Measurements from ENCODE around the gene PSMB5. TPM values are rescaled to one million over a fixed set of nuclear protein-coding genes. Genes with fewer than 3 reads are reported as not detected.

PSMB5 gene
- total and polyA plus RNA-seq, 2 of the 13 experiments (the other 11 are each of a cell fraction or from before 2014, with no cell fraction given) = 705 to 871 TPM

DNA sequence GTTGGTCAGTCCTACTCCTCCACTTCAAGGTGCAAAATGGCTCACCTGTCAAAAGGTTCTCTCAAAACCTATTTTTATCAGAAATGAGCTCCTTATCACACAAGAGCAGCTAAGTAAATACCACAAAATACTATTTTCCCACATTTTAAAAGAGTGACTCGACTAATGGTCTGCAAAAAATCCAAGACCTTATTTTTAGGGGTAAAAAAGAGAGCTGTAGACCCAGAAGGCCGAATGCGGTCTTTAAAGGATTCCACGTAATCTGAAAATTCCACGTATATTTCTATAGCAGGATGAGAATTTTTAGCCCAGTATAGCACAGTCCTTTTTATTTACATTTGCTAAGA lies 28.5 kb downstream of the PSMB5 start (continued):
- TF ChIP-seq TSC22D2 (CRISPR knock-in tag; IDR thresholded peaks at IDR 0.05; ENCODE audit: borderline replicate concordance) (no peak), EEA1 (CRISPR knock-in tag; IDR thresholded peaks at IDR 0.05; ENCODE audit: borderline replicate concordance) (no peak), ZNF761 (CRISPR knock-in tag; conservative IDR thresholded peaks at IDR 0.05) (no peak), REXO4 (CRISPR knock-in tag; IDR thresholded peaks at IDR 0.05; ENCODE audit: borderline replicate concordance) (no peak), SIX4 (CRISPR knock-in tag; IDR thresholded peaks at IDR 0.05) (no peak), ZFP82 (CRISPR knock-in tag; IDR thresholded peaks at IDR 0.05; ENCODE audit: borderline replicate concordance) (no peak), KLF9 (CRISPR knock-in tag; IDR thresholded peaks at IDR 0.05; ENCODE audit: low read depth) (0 out of 2 replicates have a peak, but pooled peaks have one; percentile 0), LCORL (IDR thresholded peaks at IDR 0.05) (no peak), LCORL (CRISPR knock-in tag; IDR thresholded peaks at IDR 0.05) (no peak), IRF2 (CRISPR knock-in tag; IDR thresholded peaks at IDR 0.05) (no peak), ZNF780A (CRISPR knock-in tag; IDR thresholded peaks at IDR 0.05) (no peak), MYC (CRISPR knock-in tag; IDR thresholded peaks at IDR 0.05; ENCODE audit: borderline replicate concordance) (no peak), GPN1 (CRISPR knock-in tag; IDR thresholded peaks at IDR 0.05; ENCODE audit: borderline replicate concordance) (no peak), NR2F1 (CRISPR knock-in tag; IDR thresholded peaks at IDR 0.05) (no peak), ZNF24 (IDR thresholded peaks at IDR 0.05) (peak; percentile 9; the same call in 1 of the 2 replicates), ZSCAN12 (CRISPR knock-in tag; IDR thresholded peaks at IDR 0.05) (peak; percentile 90; the same call in 1 of the 2 replicates), STAG1 (CRISPR knock-in tag; IDR thresholded peaks at IDR 0.05) (peak; percentile 13; the same call in 1 of the 2 replicates), ZBTB20 (CRISPR knock-in tag; IDR thresholded peaks at IDR 0.05; ENCODE audit: borderline replicate concordance, low read depth) (no peak), FOXA3 (CRISPR knock-in tag; IDR thresholded peaks at IDR 0.05) (peak; percentile 17; the same call in 1 of the 2 replicates)
- TF ChIP-seq, protein P1, sequence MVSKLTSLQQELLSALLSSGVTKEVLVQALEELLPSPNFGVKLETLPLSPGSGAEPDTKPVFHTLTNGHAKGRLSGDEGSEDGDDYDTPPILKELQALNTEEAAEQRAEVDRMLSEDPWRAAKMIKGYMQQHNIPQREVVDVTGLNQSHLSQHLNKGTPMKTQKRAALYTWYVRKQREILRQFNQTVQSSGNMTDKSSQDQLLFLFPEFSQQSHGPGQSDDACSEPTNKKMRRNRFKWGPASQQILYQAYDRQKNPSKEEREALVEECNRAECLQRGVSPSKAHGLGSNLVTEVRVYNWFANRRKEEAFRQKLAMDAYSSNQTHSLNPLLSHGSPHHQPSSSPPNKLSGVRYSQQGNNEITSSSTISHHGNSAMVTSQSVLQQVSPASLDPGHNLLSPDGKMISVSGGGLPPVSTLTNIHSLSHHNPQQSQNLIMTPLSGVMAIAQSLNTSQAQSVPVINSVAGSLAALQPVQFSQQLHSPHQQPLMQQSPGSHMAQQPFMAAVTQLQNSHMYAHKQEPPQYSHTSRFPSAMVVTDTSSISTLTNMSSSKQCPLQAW (CRISPR knock-in tag; IDR thresholded peaks at IDR 0.05) = no peak
- TF ChIP-seq, protein P2, sequence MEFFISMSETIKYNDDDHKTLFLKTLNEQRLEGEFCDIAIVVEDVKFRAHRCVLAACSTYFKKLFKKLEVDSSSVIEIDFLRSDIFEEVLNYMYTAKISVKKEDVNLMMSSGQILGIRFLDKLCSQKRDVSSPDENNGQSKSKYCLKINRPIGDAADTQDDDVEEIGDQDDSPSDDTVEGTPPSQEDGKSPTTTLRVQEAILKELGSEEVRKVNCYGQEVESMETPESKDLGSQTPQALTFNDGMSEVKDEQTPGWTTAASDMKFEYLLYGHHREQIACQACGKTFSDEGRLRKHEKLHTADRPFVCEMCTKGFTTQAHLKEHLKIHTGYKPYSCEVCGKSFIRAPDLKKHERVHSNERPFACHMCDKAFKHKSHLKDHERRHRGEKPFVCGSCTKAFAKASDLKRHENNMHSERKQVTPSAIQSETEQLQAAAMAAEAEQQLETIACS (CRISPR knock-in tag; IDR thresholded peaks at IDR 0.05) = no peak
- TF ChIP-seq, protein P3, sequence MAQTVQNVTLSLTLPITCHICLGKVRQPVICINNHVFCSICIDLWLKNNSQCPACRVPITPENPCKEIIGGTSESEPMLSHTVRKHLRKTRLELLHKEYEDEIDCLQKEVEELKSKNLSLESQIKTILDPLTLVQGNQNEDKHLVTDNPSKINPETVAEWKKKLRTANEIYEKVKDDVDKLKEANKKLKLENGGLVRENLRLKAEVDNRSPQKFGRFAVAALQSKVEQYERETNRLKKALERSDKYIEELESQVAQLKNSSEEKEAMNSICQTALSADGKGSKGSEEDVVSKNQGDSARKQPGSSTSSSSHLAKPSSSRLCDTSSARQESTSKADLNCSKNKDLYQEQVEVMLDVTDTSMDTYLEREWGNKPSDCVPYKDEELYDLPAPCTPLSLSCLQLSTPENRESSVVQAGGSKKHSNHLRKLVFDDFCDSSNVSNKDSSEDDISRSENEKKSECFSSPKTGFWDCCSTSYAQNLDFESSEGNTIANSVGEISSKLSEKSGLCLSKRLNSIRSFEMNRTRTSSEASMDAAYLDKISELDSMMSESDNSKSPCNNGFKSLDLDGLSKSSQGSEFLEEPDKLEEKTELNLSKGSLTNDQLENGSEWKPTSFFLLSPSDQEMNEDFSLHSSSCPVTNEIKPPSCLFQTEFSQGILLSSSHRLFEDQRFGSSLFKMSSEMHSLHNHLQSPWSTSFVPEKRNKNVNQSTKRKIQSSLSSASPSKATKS (CRISPR knock-in tag; IDR thresholded peaks at IDR 0.05) = no peak
- TF ChIP-seq, protein P4, sequence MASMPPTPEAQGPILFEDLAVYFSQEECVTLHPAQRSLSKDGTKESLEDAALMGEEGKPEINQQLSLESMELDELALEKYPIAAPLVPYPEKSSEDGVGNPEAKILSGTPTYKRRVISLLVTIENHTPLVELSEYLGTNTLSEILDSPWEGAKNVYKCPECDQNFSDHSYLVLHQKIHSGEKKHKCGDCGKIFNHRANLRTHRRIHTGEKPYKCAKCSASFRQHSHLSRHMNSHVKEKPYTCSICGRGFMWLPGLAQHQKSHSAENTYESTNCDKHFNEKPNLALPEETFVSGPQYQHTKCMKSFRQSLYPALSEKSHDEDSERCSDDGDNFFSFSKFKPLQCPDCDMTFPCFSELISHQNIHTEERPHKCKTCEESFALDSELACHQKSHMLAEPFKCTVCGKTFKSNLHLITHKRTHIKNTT (CRISPR knock-in tag; IDR thresholded peaks at IDR 0.05) = no peak
